Endothelial cell of umbilical vein (primary cell): ENCODE results near the gene FOXD2. TPM values are rescaled to one million over a fixed set of nuclear protein-coding genes. Genes with fewer than 3 reads are reported as not detected.

ENCODE experiments used
- Bru-seq: library from RNA; stranded (reverse); fragments of 400-500 nt; gene quantifications from one replicate; lab custom pipeline; 2021; lab: Mats Ljungman, UMichigan
- BruChase-seq, 2 experiments: library from RNA; stranded (reverse); fragments of 400-500 nt; gene quantifications; one replicate each; lab custom pipeline; 2021; lab: Mats Ljungman, UMichigan
- BruUV-seq: library from RNA; stranded (reverse); fragments of 400-500 nt; replicated peaks from 2 replicates; lab custom pipeline; 2021; lab: Mats Ljungman, UMichigan
- CTCF ChIA-PET: fragments of 300-600, 350-600 bp; sonication (Branson Sonifier 250); formaldehyde crosslinking; loops from one replicate; lab custom pipeline; 2021; ENCODE audit warnings: antibody characterized with exemption, inconsistent platforms; lab: Charles Lee
- POLR2A ChIA-PET: fragments of 300-600, 350-600 bp; sonication (Branson Sonifier 250); formaldehyde crosslinking; loops from one replicate; lab custom pipeline; 2021; ENCODE audit warnings: antibody characterized with exemption, inconsistent platforms; lab: Charles Lee
- DNase-seq: peaks from one replicate; pipeline ENCODE4 v3.0.0-alpha.2; 2011; ENCODE audit warnings: low read depth, low spot score
- FAIRE-seq: peaks from 2 replicates; lab custom pipeline; 2011; peaks lifted over from hg19 to GRCh38; lab: Jason Lieb, UNC
- H2AFZ ChIP-seq: 2 replicates; pipeline ENCODE4 v1.6.0; 2012; ENCODE audit warnings: low read depth, low read length, control low read depth, inconsistent platforms
- H3K27ac ChIP-seq: 2 replicates; pipeline ENCODE4 v1.5.1; 2011; ENCODE audit warnings: low read depth, mild to moderate bottlenecking, control low read depth, low read length, moderate library complexity; ENCODE audit not compliant: insufficient read depth
- H3K27me3 ChIP-seq, 2 experiments: 2 replicates each; pipeline versions ENCODE4 v1.6.0 to v1.6.1; 2011; ENCODE audit warnings: low read length in 2 of 2, mixed read lengths in 1 of 2; ENCODE audit not compliant: control insufficient read depth in 2 of 2, insufficient read depth in 2 of 2
- H3K36me3 ChIP-seq, 2 experiments: 2 replicates in 1 of 2; 3 replicates in 1 of 2; pipeline ENCODE4 v1.5.1; 2011; ENCODE audit warnings: low read length in 2 of 2, mild to moderate bottlenecking in 1 of 2, moderate library complexity in 1 of 2; ENCODE audit not compliant: control insufficient read depth in 2 of 2, insufficient read depth in 2 of 2; ENCODE audit errors: extremely low read depth in 1 of 2
- H3K4me1 ChIP-seq: 3 replicates; pipeline ENCODE4 v1.5.1; 2011; ENCODE audit warnings: mild to moderate bottlenecking, low read length; ENCODE audit not compliant: control insufficient read depth, insufficient read depth; ENCODE audit errors: extremely low read depth
- H3K4me2 ChIP-seq: 2 replicates; pipeline ENCODE4 v1.6.1; 2011; ENCODE audit warnings: low read length, control low read depth, mixed read lengths; ENCODE audit not compliant: insufficient read depth
- H3K4me3 ChIP-seq, 3 experiments: fragments of 200-600 bp in 1 of 3; sonication (generic), shearing (Covaris generic) in 1 of 3; replicated peaks in 1 of 3; 2 replicates each; pipeline ENCODE4 v1.5.1; 2011 to 2016; ENCODE audit warnings: control low read depth in 3 of 3, low read length in 3 of 3, mild to moderate bottlenecking in 2 of 3, inconsistent platforms in 1 of 3, low read depth in 1 of 3, moderate library complexity in 1 of 3; ENCODE audit not compliant: insufficient read depth in 1 of 3
- H3K79me2 ChIP-seq: 2 replicates; pipeline ENCODE4 v1.6.0; 2012; ENCODE audit warnings: low read length, inconsistent platforms; ENCODE audit not compliant: control insufficient read depth, insufficient read depth
- H3K9ac ChIP-seq: replicated peaks from 2 replicates; pipeline ENCODE3; 2011; ENCODE audit warnings: low read length, control low read depth; ENCODE audit not compliant: insufficient read depth; ENCODE audit errors: extremely low read depth
- H3K9me1 ChIP-seq: replicated peaks from 3 replicates; pipeline ENCODE4 v1.6.0; 2011; ENCODE audit warnings: mild to moderate bottlenecking, low read length; ENCODE audit not compliant: control insufficient read depth, insufficient read depth; ENCODE audit errors: extremely low read depth
- H3K9me3 ChIP-seq: replicated peaks from 2 replicates; pipeline ENCODE4 v1.5.1; 2012; ENCODE audit warnings: low read length, inconsistent platforms; ENCODE audit not compliant: control insufficient read depth, insufficient read depth
- H4K20me1 ChIP-seq: replicated peaks from 2 replicates; pipeline ENCODE3; 2011; ENCODE audit warnings: mild to moderate bottlenecking, low read length; ENCODE audit not compliant: control insufficient read depth, insufficient read depth; ENCODE audit errors: extremely low read depth
- EZH2 ChIP-seq: IDR thresholded peaks from 2 replicates; pipeline ENCODE4 v1.6.1; 2012; ENCODE audit warnings: borderline replicate concordance, low read depth, mild to moderate bottlenecking, moderate library complexity, low read length, inconsistent platforms; ENCODE audit not compliant: severe bottlenecking
- FOS ChIP-seq: IDR thresholded peaks from 2 replicates; pipeline ENCODE4 v1.6.1; 2011; ENCODE audit warnings: mild to moderate bottlenecking, low read length, moderate library complexity, borderline replicate concordance; ENCODE audit not compliant: insufficient read depth
- GATA2 ChIP-seq: IDR thresholded peaks from 2 replicates; pipeline ENCODE4 v1.7.0; 2011; ENCODE audit warnings: low read depth, mild to moderate bottlenecking, moderate library complexity, mixed read lengths, low read length; ENCODE audit not compliant: insufficient read length, insufficient read depth
- JUN ChIP-seq: IDR thresholded peaks from 2 replicates; pipeline ENCODE4 v1.6.1; 2011; ENCODE audit warnings: borderline replicate concordance, low read depth; ENCODE audit not compliant: insufficient read length, insufficient read depth
- MYC ChIP-seq: IDR thresholded peaks from one replicate; pipeline ENCODE4 v1.6.1; 2011; ENCODE audit warnings: mild to moderate bottlenecking, low read depth, low read length
- POLR2A ChIP-seq: IDR thresholded peaks from 2 replicates; pipeline ENCODE4 v1.6.1; 2012; ENCODE audit warnings: low read depth, mild to moderate bottlenecking, control low read depth, low read length
- POLR2AphosphoS5 ChIP-seq: IDR thresholded peaks from 2 replicates; pipeline ENCODE4 v1.6.1; 2012; ENCODE audit warnings: low read depth, mild to moderate bottlenecking, control low read depth, low read length, moderate library complexity; ENCODE audit not compliant: insufficient read depth
- dilution Hi-C: fragments of 300-500 bp; cut with MboI; formaldehyde crosslinking; loops from one replicate; pipeline ENCODE4 v1.15.0; 2019; ENCODE audit warnings: low sequenced_read_pairs; ENCODE audit not compliant: extremely low pct_ligation_motif_present
- intact Hi-C: fragments of 100-400 bp; cut with micrococcal nuclease; formaldehyde crosslinking; loops from one replicate; pipeline ENCODE4 v1.10.0; 2022
- long read RNA-seq: library from polyadenylated mRNA; stranded (forward); transcript quantifications from one replicate; pipeline ENCODE4 v2.0.0, GENCODE V29; 2021
- polyA minus RNA-seq, 3 experiments: library from RNA; depleted of rRNA, polyadenylated mRNA; stranded (reverse); fragments of >200 nt; gene quantifications; 1 replicate in 1 of 3; 2 replicates in 2 of 3; pipeline ENCODE4 v1.2.3, GENCODE V29; 2011
- polyA plus RNA-seq, 4 experiments: library from polyadenylated mRNA; depleted of rRNA in 3 of 4; stranded (reverse) in 3 of 4; unstranded in 1 of 4; fragments of >200 nt; gene quantifications; 2 replicates each; pipeline versions ENCODE4 v1.2.1 to v1.2.3, GENCODE V29; 2011 to 2012; ENCODE audit warnings: missing spikeins in 1 of 4
- total RNA-seq: library from RNA; stranded (reverse); gene quantifications from 2 replicates; pipeline ENCODE4 v1.2.3, GENCODE V29; 2021
- TF ChIP-seq, protein P1 (sequence below), 2 donors: IDR thresholded peaks; 1 replicate in 1 of 2; 2 replicates in 1 of 2; pipeline ENCODE4 v1.5.1; 2011; ENCODE audit warnings: low read length in 2 of 2, mild to moderate bottlenecking in 2 of 2, moderate library complexity in 2 of 2, control low read depth in 1 of 2, inconsistent platforms in 1 of 2, low read depth in 1 of 2; ENCODE audit not compliant: insufficient read depth in 1 of 2; ENCODE audit errors: extremely low read depth in 1 of 2
- TF ChIP-seq, protein P2 (sequence below): IDR thresholded peaks from 2 replicates; pipeline ENCODE4 v1.6.1; 2011; ENCODE audit not compliant: insufficient read depth, insufficient read length

The FOXD2 gene
- 0.07 and 0.09 TPM in 2 replicates for total RNA-seq
- polyA plus RNA-seq = 0.01 and 0.03 TPM in 2 replicates
- polyA plus RNA-seq (2011; cell fraction: cytosol; rRNA removed) = 0.01 TPM in 1 of 2 replicates, not detected in the other
- not detected in 2 replicates for polyA plus RNA-seq (2011; cell fraction: nucleus; rRNA removed)
- 0.04 and 0.16 TPM in 2 replicates for polyA plus RNA-seq (2012)
- 0.06 TPM in 1 of 2 replicates, not detected in the other for polyA minus RNA-seq
- polyA minus RNA-seq (2011; cell fraction: cytosol; rRNA and poly(A)+ RNA removed) = 0.51 TPM
- 0.10 TPM in 2 replicates for polyA minus RNA-seq (2011; cell fraction: nucleus; rRNA and poly(A)+ RNA removed)
- percentile 12 among the genes with signal in this experiment for Bru-seq, nascent RNA
- BruChase-seq, experiment 1, labeled RNA remaining after a 6-hour chase = not detected
- BruChase-seq, experiment 2, labeled RNA remaining after a 2-hour chase = percentile 13 among the genes with signal in this experiment
- long read RNA-seq = 0 reads

DNA sequence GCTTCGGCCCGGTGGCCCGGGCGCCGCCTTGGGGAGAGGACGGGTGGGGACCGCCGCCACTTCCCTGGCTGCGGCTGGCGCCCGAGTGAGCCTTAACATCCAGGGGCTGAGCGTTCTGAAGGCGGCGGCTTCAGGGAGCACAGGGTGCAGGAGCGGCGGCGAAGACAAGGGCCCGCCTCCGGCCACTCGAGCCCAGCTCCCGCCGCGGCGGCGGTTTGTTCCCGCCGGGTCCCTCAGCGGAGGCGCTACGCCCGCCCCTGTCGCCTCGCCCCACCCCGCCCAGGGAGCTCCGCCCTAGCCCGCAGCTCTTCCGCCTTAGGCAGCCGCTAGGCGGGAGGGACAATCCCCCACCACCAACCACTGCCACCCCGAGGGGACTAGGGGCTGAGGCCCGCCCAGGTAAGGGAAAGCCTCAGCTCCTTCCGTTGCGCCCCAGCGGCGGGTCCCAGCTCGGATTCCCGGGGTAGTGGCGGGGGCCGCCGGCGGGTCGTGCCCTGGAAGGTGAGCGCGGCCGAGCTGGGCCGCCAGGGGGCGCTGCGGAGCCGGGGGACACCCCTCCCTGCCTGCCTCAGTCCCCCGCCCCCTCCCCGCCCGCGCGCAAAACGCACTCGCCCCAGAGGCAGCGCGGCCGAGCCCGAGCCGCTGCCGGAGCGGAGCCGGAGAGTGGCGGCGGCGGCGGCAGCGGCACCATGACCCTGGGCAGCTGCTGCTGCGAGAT, at the start of gene FOXD2:
Gene FOXD2, plus strand, starts transcription at position 598 of the 718 bp plus-strand sequence. Its CDS starts 92 bp downstream, at position 690.
- no peaks in the 10 kb centered on the region for H3K9me1 ChIP-seq
- BruUV-seq = no TSS peak
- peaks cover 42 to 60% of the 10 kb centered on the region in 2 experiments for H3K27me3 ChIP-seq
- H3K9ac ChIP-seq = peak within 1 kb of the TSS; percentile 49
- peak within 1 kb of the TSS; percentile 67 for H3K4me2 ChIP-seq
- TF ChIP-seq MYC (no peak), JUN (no peak), FOS (no peak), EZH2 (no peak), POLR2A (peak; percentile 39), POLR2AphosphoS5 (peak; percentile 43), GATA2 (no peak)
- TF ChIP-seq, protein P1, sequence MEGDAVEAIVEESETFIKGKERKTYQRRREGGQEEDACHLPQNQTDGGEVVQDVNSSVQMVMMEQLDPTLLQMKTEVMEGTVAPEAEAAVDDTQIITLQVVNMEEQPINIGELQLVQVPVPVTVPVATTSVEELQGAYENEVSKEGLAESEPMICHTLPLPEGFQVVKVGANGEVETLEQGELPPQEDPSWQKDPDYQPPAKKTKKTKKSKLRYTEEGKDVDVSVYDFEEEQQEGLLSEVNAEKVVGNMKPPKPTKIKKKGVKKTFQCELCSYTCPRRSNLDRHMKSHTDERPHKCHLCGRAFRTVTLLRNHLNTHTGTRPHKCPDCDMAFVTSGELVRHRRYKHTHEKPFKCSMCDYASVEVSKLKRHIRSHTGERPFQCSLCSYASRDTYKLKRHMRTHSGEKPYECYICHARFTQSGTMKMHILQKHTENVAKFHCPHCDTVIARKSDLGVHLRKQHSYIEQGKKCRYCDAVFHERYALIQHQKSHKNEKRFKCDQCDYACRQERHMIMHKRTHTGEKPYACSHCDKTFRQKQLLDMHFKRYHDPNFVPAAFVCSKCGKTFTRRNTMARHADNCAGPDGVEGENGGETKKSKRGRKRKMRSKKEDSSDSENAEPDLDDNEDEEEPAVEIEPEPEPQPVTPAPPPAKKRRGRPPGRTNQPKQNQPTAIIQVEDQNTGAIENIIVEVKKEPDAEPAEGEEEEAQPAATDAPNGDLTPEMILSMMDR (IDR thresholded peaks at IDR 0.05; ENCODE audit: extremely low read depth in 1 of 2, insufficient read depth in 1 of 2, low read depth in 1 of 2, low read length in 2 of 2) = peak; percentile 76 to 84
- TF ChIP-seq, protein P2, sequence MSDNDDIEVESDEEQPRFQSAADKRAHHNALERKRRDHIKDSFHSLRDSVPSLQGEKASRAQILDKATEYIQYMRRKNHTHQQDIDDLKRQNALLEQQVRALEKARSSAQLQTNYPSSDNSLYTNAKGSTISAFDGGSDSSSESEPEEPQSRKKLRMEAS = no peak
- H3K36me3 ChIP-seq = no peaks in the 10 kb centered on the region
- H3K9me3 ChIP-seq = no peaks in the 10 kb centered on the region
- CTCF ChIA-PET = interaction anchor here (0.6 to 12.3 kb wide), 60 partner anchors 8 to 766 kb away, joined by 3 to 691 read pairs (median 4); partner anchors contain the start of genes CMPK1, PDZK1IP1, STIL and TRABD2B
- H3K27ac ChIP-seq = no peak within 1 kb of the TSS
- FAIRE-seq (peak; percentile 83), DNase-seq (peak; percentile 82)
- dilution Hi-C loops = no loop called here
- intact Hi-C loops = loop anchor here (1.0 to 2.0 kb wide), 3 partner anchors 95 to 273 kb away; no protein-coding TSS in a partner anchor
- H4K20me1 ChIP-seq = no peaks in the 10 kb centered on the region
- peaks cover 17% of the 10 kb centered on the region for H3K4me1 ChIP-seq
- H3K79me2 ChIP-seq = no peaks in the 10 kb centered on the region
- peak within 1 kb of the TSS; percentile 97 for H2AFZ ChIP-seq
- peak within 1 kb of the TSS; percentile 55 to 71 (median 57) for H3K4me3 ChIP-seq
- POLR2A ChIA-PET = interaction anchor here (0.6 kb wide), 2 partner anchors 52 to 123 kb away, joined by 3 to 4 read pairs; partner anchors contain the start of gene STIL
